ENCODE data around the gene VWCE.

Gene VWCE

DNA sequence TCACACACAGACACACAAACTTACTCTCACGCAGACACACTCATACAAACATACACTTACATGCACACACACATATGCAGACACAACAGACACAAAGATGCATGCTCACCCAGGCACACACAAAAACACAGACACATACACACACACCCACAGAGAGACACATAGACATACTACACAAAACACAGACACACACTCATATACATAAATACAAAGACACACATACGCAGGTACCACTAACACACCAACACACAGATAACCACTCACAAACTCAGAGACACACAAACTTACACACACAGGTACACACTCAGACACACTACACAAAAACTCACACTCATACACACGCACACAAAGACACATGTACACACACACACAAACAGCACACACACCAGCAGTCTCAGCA is 22.4 kb downstream of the VWCE start:
- no peaks in the 10 kb centered on the region for H3K9me3 Mint-ChIP-seq
- ATAC-seq (replicated peaks; ENCODE audit: extremely low read depth, poor library complexity, severe bottlenecking) (no peak), DNase-seq (ENCODE audit: low spot score in 2 of 2) (no peak)
- H3K4me1 Mint-ChIP-seq = no peaks in the 10 kb centered on the region
- H3K27ac Mint-ChIP-seq (ENCODE audit: low read depth) = no peak overlapping the region
- peaks cover under 1% of the 10 kb centered on the region for H3K27me3 Mint-ChIP-seq
- no peaks in the 10 kb centered on the region for H3K36me3 Mint-ChIP-seq (ENCODE audit: insufficient read depth)
- no peak overlapping the region for H3K4me3 Mint-ChIP-seq

DNA sequence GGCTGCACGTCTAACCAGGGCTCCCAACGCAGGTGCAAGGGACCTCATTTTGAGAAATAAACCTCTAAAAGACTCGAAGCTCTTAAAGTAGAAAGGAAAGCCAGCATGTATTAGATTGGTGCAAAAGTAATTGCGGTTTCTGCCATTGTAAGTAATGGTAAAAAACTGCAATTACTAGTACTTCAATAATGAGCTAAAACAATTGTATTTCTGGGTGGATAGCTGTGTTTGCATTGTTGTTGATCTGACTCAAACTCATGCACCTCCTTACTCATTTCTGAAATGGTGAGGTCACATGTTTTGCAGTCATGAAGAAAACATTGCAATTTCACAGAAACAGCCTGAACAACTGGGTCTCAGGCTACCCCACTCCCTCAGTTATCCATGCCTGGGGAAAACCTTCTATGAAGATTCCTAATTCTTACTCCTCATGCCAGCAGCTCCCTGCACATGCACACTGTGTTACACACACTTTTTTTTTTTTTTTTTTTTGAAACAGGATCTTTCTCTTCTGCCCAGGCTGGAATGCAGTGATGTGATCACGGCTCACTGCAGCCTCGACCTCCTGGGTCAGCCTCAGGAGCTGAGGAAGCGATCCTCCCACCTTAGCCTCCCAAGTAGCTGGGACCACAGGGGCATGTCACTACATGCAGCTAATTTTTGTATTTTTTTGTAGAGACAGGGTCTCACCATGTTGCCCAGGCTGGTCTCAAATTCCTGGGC is 24.6 kb downstream of the VWCE start:
- Mint-ChIP-seq H3K4me3 (no peak overlapping the region), H3K9me3 (no peaks in the 10 kb centered on the region), H3K4me1 (no peaks in the 10 kb centered on the region), H3K27me3 (no peaks in the 10 kb centered on the region), H3K27ac (ENCODE audit: low read depth) (no peak overlapping the region), H3K36me3 (ENCODE audit: insufficient read depth) (no peaks in the 10 kb centered on the region)
- ATAC-seq (replicated peaks; ENCODE audit: extremely low read depth, poor library complexity, severe bottlenecking) (no peak), DNase-seq (ENCODE audit: low spot score in 2 of 2) (no peak)

DNA sequence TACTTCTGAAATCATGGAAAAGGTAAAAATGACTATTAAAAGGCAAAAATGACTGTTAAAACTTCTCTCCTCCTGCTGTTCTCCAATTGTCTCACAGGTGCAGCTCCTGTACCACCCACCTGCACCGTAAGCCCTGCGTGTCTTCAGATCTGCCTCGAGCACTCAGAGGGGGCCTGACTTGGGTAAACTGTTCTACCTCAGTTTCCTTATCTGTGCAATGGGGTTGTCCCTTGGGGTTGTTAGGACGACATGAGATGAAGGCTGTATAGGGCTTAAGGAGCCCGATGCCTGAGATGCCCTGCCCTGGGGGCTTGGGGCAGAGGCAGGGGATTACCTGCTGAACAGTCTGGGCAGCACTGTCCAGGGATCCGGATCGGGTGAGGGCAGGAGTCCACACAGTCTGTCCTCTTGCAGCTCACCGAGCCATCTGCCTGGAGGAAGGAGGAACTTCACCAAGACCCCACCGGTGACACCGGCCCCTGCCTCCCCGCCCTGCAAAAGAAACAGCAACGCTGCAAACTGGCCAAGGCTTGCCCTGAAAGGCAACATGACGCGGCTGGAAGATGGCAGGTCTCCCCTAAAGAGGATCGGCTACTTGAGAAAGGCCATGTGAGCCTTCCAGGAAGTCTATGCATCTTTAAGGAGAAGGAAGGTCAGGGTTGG is 26.4 kb downstream of the VWCE start:
- H3K4me3 Mint-ChIP-seq = no peak overlapping the region
- no peaks in the 10 kb centered on the region for H3K9me3 Mint-ChIP-seq
- ATAC-seq (replicated peaks; ENCODE audit: extremely low read depth, poor library complexity, severe bottlenecking) (no peak), DNase-seq (ENCODE audit: low spot score in 2 of 2) (no peak)
- no peaks in the 10 kb centered on the region for H3K4me1 Mint-ChIP-seq
- peaks cover 9% of the 10 kb centered on the region for H3K27me3 Mint-ChIP-seq
- H3K36me3 Mint-ChIP-seq (ENCODE audit: insufficient read depth) = no peaks in the 10 kb centered on the region
- H3K27ac Mint-ChIP-seq (ENCODE audit: low read depth) = no peak overlapping the region

DNA sequence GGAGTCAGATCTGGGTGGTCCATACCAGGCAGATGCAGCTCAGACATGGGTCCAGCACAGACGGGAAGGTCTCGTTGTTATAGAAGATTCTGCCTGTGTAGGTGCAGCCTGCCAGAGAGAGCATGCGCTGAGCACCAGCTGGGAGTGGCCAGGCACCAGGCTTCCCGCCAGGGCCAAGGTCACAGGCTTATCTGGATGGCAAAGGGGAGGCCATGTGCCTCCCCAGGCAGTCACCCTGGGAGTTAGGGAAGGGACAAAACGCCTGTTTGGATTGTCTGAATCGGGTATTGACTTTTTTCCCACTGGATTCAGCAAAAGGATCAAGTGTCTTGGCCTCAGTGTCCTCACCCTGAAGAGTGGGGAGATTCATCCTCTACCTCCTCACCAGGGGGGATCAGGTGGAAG is 27.7 kb downstream of the VWCE start:
- no peaks in the 10 kb centered on the region for H3K4me1 Mint-ChIP-seq
- H3K36me3 Mint-ChIP-seq (ENCODE audit: insufficient read depth) = peaks cover under 1% of the 10 kb centered on the region
- DNase-seq (ENCODE audit: low spot score in 2 of 2) (no peak), ATAC-seq (replicated peaks; ENCODE audit: extremely low read depth, poor library complexity, severe bottlenecking) (no peak)
- H3K9me3 Mint-ChIP-seq = no peaks in the 10 kb centered on the region
- H3K4me3 Mint-ChIP-seq = no peak overlapping the region
- no peak overlapping the region for H3K27ac Mint-ChIP-seq (ENCODE audit: low read depth)
- peaks cover 11% of the 10 kb centered on the region for H3K27me3 Mint-ChIP-seq

DNA sequence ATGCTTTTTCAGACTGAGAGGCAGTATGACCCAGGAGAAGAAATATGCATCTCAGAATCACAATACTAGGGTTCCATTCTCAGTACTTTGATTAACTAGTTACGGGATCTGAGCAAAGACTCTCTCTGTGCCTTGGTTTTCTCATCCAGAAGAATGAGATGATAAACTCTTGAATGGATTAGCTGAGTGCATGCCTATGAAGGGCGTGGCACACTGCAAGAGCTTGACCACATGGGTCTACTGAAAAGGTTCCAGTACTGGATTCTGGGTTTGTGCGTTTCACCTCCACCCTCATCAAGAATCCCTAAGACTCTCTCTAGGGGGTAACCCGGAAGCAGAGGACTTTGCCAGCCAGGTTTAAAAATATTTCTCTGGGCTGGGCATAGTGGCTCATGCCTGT is 28.5 kb downstream of the VWCE start:
- no peak overlapping the region for H3K27ac Mint-ChIP-seq (ENCODE audit: low read depth)
- ATAC-seq (replicated peaks; ENCODE audit: extremely low read depth, poor library complexity, severe bottlenecking) (no peak), DNase-seq (ENCODE audit: low spot score in 2 of 2) (no peak)
- peaks cover 11% of the 10 kb centered on the region for H3K27me3 Mint-ChIP-seq
- H3K4me3 Mint-ChIP-seq = no peak overlapping the region
- no peaks in the 10 kb centered on the region for H3K4me1 Mint-ChIP-seq
- peaks cover 2% of the 10 kb centered on the region for H3K36me3 Mint-ChIP-seq (ENCODE audit: insufficient read depth)
- no peaks in the 10 kb centered on the region for H3K9me3 Mint-ChIP-seq

DNA sequence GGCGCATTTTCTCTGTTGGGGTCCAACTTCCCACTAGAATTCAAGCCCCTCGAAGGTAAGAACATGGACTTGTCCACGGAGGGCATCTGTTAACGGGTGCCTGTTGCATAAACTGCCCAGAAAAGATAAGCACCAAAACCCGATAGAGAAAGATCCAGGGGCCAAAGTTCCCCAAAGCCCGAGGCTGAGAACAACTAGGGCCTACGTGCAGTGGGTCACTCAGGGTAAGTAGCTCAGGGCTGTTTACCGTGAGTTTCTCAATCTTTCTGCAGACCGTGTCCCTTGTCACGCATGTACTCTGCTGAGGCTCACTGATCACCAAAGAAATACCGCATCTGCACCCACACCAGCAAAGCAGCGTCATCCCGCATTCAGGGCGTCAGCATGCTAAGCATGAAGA is 29.8 kb downstream of the VWCE start:
- no peaks in the 10 kb centered on the region for H3K4me1 Mint-ChIP-seq
- H3K36me3 Mint-ChIP-seq (ENCODE audit: insufficient read depth) = peaks cover 2% of the 10 kb centered on the region
- no peak for ATAC-seq (replicated peaks; ENCODE audit: extremely low read depth, poor library complexity, severe bottlenecking)
- no peak overlapping the region for H3K4me3 Mint-ChIP-seq
- H3K27ac Mint-ChIP-seq (ENCODE audit: low read depth) = no peak overlapping the region
- H3K9me3 Mint-ChIP-seq = no peaks in the 10 kb centered on the region
- no peak for DNase-seq (ENCODE audit: low spot score in 2 of 2)
- H3K27me3 Mint-ChIP-seq = peaks cover 11% of the 10 kb centered on the region

DNA sequence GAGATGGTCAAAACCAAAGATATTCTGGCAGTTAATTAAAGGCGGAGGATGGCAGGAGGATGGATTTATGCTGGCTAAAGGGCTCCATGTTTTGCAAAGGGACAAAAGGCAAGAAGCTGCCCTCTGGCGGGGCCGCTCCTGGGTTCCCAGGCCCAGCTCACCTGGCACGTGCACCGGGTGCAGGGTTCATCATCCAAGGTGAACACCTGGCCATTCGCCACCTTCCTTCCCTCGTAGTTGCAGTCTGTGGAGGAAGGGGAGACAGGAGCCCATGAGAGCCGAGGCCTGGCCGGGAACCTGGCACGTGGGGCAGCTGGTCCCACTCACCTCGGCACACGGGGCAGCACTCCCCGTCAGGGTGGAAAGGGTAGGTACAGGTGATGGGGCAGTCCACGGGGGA is 30.3 kb downstream of the VWCE start:
- Mint-ChIP-seq H3K9me3 (no peaks in the 10 kb centered on the region), H3K27ac (ENCODE audit: low read depth) (no peak overlapping the region), H3K4me1 (no peaks in the 10 kb centered on the region), H3K4me3 (no peak overlapping the region), H3K36me3 (ENCODE audit: insufficient read depth) (peaks cover 2% of the 10 kb centered on the region), H3K27me3 (peaks cover 11% of the 10 kb centered on the region)
- no peak for ATAC-seq (replicated peaks; ENCODE audit: extremely low read depth, poor library complexity, severe bottlenecking)
- no peak for DNase-seq (ENCODE audit: low spot score in 2 of 2)

DNA sequence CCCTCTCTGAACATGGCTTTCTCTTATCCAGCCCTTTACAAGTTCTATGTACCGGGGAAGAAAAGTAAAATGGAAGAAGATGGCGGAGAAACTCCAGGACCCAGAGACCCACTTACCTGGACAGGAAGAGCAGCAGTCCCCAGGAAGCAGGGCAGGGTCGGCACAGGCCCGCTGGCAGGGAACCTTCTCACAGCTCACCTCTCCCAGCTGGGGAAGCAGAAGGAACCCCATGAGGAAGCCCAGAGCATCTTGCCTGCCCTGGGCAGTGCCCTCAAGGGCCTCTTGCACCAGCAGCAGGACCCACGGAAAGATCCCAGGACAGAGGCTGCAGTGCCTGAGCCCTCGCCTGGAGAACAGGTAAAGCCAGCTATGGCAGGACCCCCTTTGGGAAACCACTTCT is 30.7 kb downstream of the VWCE start:
- ATAC-seq (replicated peaks; ENCODE audit: extremely low read depth, poor library complexity, severe bottlenecking) = no peak
- Mint-ChIP-seq H3K36me3 (ENCODE audit: insufficient read depth) (peaks cover 2% of the 10 kb centered on the region), H3K4me1 (no peaks in the 10 kb centered on the region), H3K9me3 (no peaks in the 10 kb centered on the region), H3K4me3 (no peak overlapping the region), H3K27me3 (peaks cover 11% of the 10 kb centered on the region), H3K27ac (ENCODE audit: low read depth) (peak overlapping the region; percentile 39)
- DNase-seq (ENCODE audit: low spot score in 2 of 2) = no peak

DNA sequence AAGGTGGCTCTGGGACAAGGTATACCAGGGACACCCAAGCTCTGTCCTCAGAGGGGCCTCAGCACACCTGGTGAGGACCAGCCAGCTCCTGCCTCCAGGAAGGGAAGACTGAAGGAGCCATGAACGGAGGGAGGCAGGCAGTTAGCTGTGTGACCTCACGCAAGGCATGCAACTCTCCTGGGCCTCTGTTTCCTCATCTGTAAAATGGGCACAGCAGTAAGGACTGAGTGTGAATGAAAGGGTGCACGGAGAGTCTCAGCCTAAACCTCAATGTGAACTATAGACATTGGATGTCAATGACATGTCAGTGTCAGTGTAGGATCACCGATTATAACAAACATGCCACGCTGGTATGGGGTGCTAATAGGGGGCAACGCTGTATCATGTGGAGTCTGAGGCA is 35.8 kb downstream of the VWCE start:
- Mint-ChIP-seq H3K9me3 (no peaks in the 10 kb centered on the region), H3K27ac (ENCODE audit: low read depth) (no peak overlapping the region), H3K4me3 (no peak overlapping the region), H3K36me3 (ENCODE audit: insufficient read depth) (peaks cover 2% of the 10 kb centered on the region), H3K27me3 (peaks cover 31% of the 10 kb centered on the region), H3K4me1 (no peaks in the 10 kb centered on the region)
- DNase-seq (ENCODE audit: low spot score in 2 of 2) (no peak), ATAC-seq (replicated peaks; ENCODE audit: extremely low read depth, poor library complexity, severe bottlenecking) (no peak)

DNA sequence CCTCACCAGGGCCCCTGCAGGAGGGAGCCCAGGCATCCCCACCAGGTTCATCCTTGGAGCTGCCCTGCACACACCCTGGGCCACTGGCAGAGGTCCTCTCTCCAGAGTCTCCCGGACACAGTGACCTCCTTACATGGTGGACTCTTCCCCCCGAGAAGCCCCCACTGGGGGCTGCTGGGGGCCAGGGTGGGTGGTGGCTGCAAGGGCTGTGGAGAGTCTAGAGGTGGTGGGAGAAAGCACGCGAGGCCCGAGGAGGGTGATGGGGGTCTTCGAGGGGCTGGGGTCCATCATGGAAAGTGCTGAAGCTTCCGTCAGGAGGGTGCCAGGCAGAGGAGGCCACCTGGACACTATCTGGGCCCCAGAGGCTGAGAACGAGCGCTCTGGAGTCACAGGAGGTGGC is 36.6 kb downstream of the VWCE start:
- Mint-ChIP-seq H3K36me3 (ENCODE audit: insufficient read depth) (peaks cover 2% of the 10 kb centered on the region), H3K4me3 (no peak overlapping the region), H3K27me3 (peaks cover 23% of the 10 kb centered on the region), H3K27ac (ENCODE audit: low read depth) (no peak overlapping the region), H3K4me1 (no peaks in the 10 kb centered on the region), H3K9me3 (no peaks in the 10 kb centered on the region)
- DNase-seq (ENCODE audit: low spot score in 2 of 2) = no peak
- no peak for ATAC-seq (replicated peaks; ENCODE audit: extremely low read depth, poor library complexity, severe bottlenecking)

DNA sequence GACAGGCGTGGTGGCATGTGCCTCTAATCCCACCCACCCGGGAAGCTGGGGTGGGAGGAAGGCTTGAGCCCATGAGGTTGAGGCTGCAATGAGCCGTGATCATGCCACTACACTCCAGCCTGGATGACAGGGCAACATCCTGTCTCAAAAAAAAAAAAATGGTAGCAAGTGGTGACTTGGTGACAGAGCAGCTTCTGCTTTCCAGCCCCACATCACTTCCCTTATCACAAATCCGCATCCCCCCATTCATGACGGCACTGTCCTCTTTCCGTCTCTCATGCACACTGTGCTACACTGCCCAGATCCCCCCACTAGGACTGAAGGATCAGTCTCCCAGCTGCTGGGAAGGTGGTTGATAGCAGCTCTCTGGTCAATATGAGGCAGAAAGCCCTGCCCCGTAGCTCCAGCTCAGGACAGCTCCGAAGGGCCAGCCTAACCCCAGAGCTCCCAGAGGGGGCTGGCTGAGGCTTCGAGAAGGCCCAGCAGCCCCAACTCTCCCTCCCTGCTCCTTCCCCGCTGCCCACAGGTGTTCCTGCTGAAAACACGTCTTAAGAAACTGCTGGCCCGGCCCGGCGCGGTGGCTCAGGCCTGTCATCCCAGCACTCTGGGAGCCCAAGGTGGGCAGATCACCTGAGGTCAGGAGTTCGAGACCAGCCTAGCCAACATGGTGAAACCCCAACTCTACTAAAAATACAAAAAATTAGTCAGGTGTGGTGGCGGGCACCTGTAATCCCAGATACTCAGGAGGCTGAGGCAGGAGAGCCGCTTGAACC is 38.2 kb downstream of the VWCE start:
- Mint-ChIP-seq H3K27me3 (peaks cover 35% of the 10 kb centered on the region), H3K36me3 (ENCODE audit: insufficient read depth) (peaks cover 2% of the 10 kb centered on the region), H3K4me1 (no peaks in the 10 kb centered on the region), H3K9me3 (no peaks in the 10 kb centered on the region), H3K27ac (ENCODE audit: low read depth) (no peak overlapping the region), H3K4me3 (no peak overlapping the region)
- no peak for DNase-seq (ENCODE audit: low spot score in 2 of 2)
- no peak for ATAC-seq (replicated peaks; ENCODE audit: extremely low read depth, poor library complexity, severe bottlenecking)

DNA sequence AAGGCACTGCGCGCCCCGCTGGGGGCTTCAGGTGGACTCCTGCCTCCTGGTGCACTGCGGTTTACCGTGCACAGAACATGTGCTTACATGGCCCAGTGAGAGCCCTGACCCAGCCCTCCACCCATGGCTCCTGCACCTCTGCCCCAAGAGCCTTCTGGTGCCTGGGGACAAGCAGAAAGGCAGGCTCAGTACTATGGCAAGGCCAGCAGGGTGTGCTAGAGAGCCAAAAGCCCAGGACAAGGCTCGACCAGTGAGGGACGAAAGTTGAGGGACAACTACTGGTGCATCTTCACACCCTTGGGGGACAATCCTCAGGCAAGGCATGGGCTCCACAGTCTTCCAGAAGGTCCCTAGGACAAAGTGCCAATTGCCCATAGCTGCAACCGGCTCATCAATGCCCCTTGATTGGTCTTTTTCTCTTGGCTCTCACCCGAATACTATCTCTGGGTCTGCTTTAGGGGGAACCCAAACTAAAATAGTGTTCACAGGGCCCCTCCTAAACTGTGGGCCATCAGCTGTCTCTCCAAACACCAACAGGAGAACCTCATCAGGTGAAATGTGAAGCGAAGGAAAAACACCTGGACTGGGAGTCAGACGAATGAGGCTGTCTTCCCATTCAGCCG is 40.6 kb downstream of the VWCE start:
- peaks cover 44% of the 10 kb centered on the region for H3K27me3 Mint-ChIP-seq
- H3K27ac Mint-ChIP-seq (ENCODE audit: low read depth) = no peak overlapping the region
- DNase-seq (ENCODE audit: low spot score in 2 of 2) = peak; percentile 24 to 36
- no peak for ATAC-seq (replicated peaks; ENCODE audit: extremely low read depth, poor library complexity, severe bottlenecking)
- no peaks in the 10 kb centered on the region for H3K9me3 Mint-ChIP-seq
- H3K4me1 Mint-ChIP-seq = no peaks in the 10 kb centered on the region
- no peak overlapping the region for H3K4me3 Mint-ChIP-seq
- peaks cover 2% of the 10 kb centered on the region for H3K36me3 Mint-ChIP-seq (ENCODE audit: insufficient read depth)

Measured in central memory CD8-positive, alpha-beta T cell (primary cell).